Neural crest cell (in vitro differentiated cells): Measurements from ENCODE around the gene SLC1A1. TPM values are rescaled to one million over a fixed set of nuclear protein-coding genes. Genes with fewer than 3 reads are reported as not detected.
A peak's percentile ranks its signal among the peaks of the same experiment; 100 is the strongest.

Experiments used
- DNase-seq: peaks from one replicate; pipeline ENCODE4 v3.0.0; 2021; ENCODE audit warnings: low read depth, mixed read lengths, low spot score
- H3K27ac Mint-ChIP-seq: one replicate; pipeline ENCODE4 v1.8.0; 2021; ENCODE audit warnings: mild to moderate bottlenecking, mixed read lengths; ENCODE audit not compliant: unreplicated experiment
- H3K27me3 Mint-ChIP-seq: 2 replicates; pipeline ENCODE4 v1.8.0; 2021; ENCODE audit warnings: low read depth, mild to moderate bottlenecking, mixed read lengths
- H3K36me3 Mint-ChIP-seq: 2 replicates; pipeline ENCODE4 v1.8.0; 2021; ENCODE audit warnings: low read depth, mild to moderate bottlenecking, mixed read lengths
- H3K4me1 Mint-ChIP-seq: 2 replicates; pipeline ENCODE4 v1.8.0; 2021; ENCODE audit warnings: mixed read lengths
- H3K4me3 Mint-ChIP-seq: one replicate; pipeline ENCODE4 v1.8.0; 2021; ENCODE audit warnings: mild to moderate bottlenecking, mixed read lengths
- H3K9me3 Mint-ChIP-seq: 2 replicates; pipeline ENCODE4 v1.8.0; 2021; ENCODE audit warnings: mixed read lengths
- CTCF ChIP-seq: fragments of 200-600 bp; sonication (generic); conservative IDR thresholded peaks from 2 replicates; pipeline ENCODE4 v1.5.0; 2021; ENCODE audit warnings: antibody characterized with exemption, mild to moderate bottlenecking
- total RNA-seq: library from RNA; stranded (reverse); gene quantifications from 2 replicates; pipeline ENCODE4 v1.2.1, GENCODE V29; 2021

The SLC1A1 gene
- total RNA-seq, 1 donor from 2014 or later: 0.96 TPM

- no peaks in the 10 kb centered on the region for H3K27me3 Mint-ChIP-seq
- H3K9me3 Mint-ChIP-seq: no peaks in the 10 kb centered on the region
- H3K4me1 Mint-ChIP-seq: peaks cover 8% of the 10 kb centered on the region
- H3K4me3 Mint-ChIP-seq: no peak overlapping the region
- DNase-seq: no peak
- H3K27ac Mint-ChIP-seq: no peak overlapping the region
- no peaks in the 10 kb centered on the region for H3K36me3 Mint-ChIP-seq
- TF ChIP-seq CTCF: no peak
Measured at GRCh38 chr9:4503103-4503502, 12.8 kb downstream of the SLC1A1 start.

- H3K9me3 Mint-ChIP-seq: no peaks in the 10 kb centered on the region
- no peak overlapping the region for H3K27ac Mint-ChIP-seq
- no peaks in the 10 kb centered on the region for H3K36me3 Mint-ChIP-seq
- H3K4me3 Mint-ChIP-seq: no peak overlapping the region
- no peak for TF ChIP-seq CTCF
- peaks cover 16% of the 10 kb centered on the region for H3K4me1 Mint-ChIP-seq
- no peaks in the 10 kb centered on the region for H3K27me3 Mint-ChIP-seq
- DNase-seq: no peak
Measured at GRCh38 chr9:4504250-4504649, 14.0 kb downstream of the SLC1A1 start.

- H3K4me1 Mint-ChIP-seq: peaks cover 9% of the 10 kb centered on the region
- no peaks in the 10 kb centered on the region for H3K9me3 Mint-ChIP-seq
- DNase-seq: no peak
- no peak overlapping the region for H3K4me3 Mint-ChIP-seq
- H3K27me3 Mint-ChIP-seq: no peaks in the 10 kb centered on the region
- no peak overlapping the region for H3K27ac Mint-ChIP-seq
- no peaks in the 10 kb centered on the region for H3K36me3 Mint-ChIP-seq
- no peak for TF ChIP-seq CTCF
Measured at GRCh38 chr9:4506490-4506889, 16.2 kb downstream of the SLC1A1 start.

- H3K27me3 Mint-ChIP-seq: no peaks in the 10 kb centered on the region
- no peak overlapping the region for H3K4me3 Mint-ChIP-seq
- H3K27ac Mint-ChIP-seq: no peak overlapping the region
Measured at GRCh38 chr9:4507306-4508130, 17.2 kb downstream of the SLC1A1 start.

GRCh38 chr9:4508246-4508906 is 18.1 kb downstream of the SLC1A1 start:
- Mint-ChIP-seq H3K36me3 (no peaks in the 10 kb centered on the region), H3K4me3 (no peak overlapping the region), H3K4me1 (peaks cover 9% of the 10 kb centered on the region), H3K27me3 (no peaks in the 10 kb centered on the region), H3K27ac (peak overlapping the region; percentile 14), H3K9me3 (no peaks in the 10 kb centered on the region)
- DNase-seq: no peak
- no peak for TF ChIP-seq CTCF

More at GRCh38 chr9:4507306-4508130, 17.2 kb downstream of the SLC1A1 start:
- Mint-ChIP-seq H3K4me1 (peaks cover 9% of the 10 kb centered on the region), H3K36me3 (no peaks in the 10 kb centered on the region), H3K9me3 (no peaks in the 10 kb centered on the region)
- no peak for TF ChIP-seq CTCF
- DNase-seq: no peak
